GM21737 (cell line): ENCODE results near the gene IL2.

Source experiments
- ATAC-seq: cut with Tn5 transposase; IDR thresholded peaks from one replicate; pipeline ENCODE4 v1.9.1; 2021; ENCODE audit warnings: mild to moderate bottlenecking, moderate library complexity; ENCODE audit not compliant: unreplicated experiment

The IL2 gene

DNA sequence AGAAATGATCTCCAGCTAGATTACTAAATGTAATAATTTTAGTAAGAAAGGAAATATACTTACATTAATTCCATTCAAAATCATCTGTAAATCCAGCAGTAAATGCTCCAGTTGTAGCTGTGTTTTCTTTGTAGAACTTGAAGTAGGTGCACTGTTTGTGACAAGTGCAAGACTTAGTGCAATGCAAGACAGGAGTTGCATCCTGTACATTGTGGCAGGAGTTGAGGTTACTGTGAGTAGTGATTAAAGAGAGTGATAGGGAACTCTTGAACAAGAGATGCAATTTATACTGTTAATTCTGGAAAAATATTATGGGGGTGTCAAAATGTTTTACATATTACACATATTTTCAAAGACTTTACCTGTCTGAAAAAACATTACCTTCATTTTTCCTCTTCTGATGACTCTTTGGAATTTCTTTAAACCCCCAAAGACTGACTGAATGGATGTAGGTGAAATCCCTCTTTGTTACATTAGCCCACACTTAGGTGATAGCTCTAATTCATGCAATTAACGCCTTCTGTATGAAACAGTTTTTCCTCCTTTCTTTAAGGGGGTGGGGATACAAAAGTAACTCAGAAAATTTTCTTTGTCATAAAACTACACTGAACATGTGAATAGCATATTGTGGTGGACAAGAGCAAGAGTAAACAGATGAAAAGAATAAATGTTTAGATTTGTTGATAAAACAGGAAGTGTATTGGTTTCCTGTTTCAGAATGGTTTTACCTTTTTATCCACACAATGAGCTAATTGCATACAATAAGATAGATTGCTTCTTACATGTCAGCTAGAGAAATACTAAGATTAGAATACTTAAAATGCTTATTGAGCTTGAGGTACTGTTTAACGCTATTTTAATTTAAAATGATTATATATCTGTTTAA lies at the start of gene IL2:
Gene IL2 (minus strand): TSS at position 495 of the 886 bp plus-strand sequence. CDS start 285 bp downstream, at position 210.
- no peak for ATAC-seq

DNA sequence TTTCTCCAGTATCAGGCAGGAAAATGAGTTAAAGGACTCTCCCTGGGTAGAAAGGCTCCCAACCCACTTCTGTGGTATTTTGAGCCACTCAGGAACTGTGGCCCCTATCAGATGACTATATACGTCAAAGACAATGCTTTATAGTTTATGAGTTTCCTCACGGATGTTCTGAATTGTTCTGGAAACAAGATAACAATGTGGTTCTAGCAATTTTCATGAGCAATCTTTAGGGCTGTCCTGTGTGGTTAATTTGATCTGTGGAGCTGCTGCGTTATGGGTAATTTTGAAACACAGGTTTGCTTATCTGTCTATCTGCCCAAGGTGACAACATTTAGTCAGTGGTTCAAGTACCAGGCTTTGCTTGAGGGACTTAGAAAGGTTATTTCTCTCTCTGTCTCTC lies 46.7 kb upstream of the IL2 start:
- ATAC-seq: no peak

DNA sequence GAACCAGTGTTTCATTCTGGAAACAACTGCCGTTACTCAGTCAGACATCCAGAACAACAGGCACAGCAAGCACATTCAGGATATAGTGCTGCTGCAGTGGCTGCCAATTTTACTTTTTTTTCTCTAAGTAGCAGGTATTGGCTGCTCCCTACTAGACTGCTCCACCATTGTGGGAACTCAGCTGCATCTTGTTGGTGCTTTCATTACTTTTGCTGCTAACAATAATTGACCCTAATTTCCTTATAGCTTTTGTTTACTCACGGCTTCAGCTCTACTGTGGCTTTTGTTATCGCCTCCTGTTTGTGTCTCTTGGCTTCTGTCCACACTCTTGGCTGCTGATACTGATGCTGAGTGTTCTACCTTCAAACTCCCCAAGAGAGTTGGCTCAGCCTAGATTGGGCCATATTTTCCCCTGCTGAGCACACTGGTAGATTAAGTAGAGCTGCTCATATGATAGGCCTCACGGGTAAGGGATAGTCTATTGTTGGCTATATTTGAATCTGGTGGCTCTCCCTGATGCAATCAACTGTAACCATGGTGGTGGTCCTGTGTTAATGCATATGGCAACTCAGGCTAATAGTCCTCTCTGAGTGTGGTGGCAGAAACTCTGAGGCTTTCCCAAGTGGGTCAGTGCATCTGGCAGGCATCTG lies 44.5 kb upstream of the IL2 start:
- no peak for ATAC-seq

DNA sequence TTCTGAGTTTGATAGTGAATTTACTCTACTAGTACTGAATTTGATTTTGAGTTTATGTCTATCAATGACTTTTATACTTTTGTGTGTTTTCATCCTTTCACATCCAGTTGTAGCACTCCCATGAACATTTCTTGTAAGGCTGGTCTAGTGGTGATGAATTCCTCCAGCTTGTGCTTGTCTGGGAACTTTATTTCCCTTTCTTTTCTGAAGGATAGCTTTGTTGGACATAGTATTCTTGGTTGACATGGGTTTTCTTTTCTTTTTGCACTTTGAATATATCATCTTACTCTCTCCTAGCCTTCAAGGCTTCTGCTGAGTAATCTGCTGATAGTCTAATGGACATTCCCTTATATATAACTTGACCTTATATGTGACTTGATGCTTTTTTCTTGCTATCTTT lies 32.5 kb upstream of the IL2 start:
- no peak for ATAC-seq

DNA sequence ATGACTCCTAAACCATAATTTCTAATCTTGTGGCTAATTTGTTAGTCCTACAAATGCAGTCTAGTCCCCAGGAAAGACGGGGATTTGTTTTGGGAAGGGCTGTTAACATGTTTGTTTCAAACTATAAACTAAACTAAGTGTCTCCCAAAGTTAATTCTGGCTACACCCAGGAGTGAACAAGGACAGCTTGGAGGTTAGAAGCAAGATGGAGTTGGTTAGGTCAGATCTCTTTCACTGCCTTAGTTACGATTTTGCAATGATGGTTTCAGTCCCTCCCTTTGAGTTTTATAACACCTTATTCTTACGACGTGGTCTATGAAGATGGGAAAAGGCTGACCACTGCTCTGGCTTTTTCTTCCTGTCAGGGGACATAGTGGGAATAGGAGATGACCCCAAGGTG lies 27.0 kb upstream of the IL2 start:
- ATAC-seq: no peak

DNA sequence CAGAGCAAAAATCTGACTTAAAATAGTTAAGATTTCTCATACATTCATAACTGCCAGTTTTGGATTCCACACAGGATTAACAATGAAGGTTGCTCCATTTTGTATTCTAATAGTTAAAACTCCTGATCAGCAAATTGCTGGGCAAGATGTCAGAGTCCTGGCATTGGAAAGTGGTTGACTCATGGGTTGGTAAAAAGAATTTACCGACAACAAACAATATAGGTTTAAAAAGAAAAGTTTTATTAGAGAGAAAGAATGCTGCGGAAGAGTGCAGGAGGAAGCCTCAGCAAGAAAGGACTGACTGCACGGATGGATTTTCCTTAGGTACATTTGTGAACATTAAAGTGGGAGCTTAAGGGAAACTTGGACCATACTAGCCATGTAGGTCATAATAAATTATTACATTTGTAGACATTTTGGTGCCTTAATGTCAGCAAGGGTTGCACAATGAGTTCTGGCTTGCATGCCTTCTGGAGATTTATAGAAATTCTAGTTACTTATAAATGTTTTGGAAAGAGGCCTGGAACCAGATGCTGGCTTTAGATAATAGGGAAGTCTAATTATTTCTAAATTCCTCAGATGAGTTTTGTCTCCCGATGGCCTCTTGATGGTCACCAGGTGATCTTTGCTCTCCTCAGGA lies 25.4 kb upstream of the IL2 start:
- ATAC-seq: no peak

DNA sequence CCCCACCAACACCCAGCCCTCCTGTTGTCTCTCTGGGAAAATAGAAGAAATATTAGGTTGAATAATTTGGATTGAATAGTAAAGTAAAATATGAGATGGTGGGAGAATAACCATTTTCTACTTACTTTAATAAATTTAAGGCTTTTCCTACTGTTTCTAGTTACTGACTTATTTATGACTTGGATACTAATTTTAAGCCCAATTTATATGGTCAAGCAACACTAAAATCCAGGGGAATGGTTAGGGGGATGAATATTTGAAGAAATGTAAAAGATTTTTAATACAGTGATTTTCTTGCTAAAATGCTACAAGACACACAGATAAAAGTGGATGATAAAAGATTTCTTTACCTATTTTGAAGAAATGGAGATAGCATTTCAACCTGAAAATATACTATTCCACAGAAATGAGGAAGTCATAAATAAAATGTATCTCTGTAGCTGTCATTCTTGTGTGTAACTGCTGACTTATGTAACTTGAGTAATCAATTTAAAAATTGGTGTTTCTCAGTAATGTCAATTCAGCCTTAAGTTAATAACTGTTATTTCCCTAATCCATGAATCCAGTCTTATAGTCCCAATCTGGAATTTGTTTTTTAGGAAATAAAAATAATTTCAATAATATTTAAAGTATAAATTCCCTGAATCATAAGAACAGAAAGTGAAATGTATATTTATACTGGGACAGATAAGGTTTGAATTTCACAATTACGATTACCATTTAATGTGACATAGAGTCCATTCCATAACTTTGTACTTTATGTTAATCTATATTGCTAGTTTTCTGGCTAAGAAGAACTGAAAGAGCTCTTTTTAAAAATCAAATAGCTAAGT lies 24.3 kb upstream of the IL2 start:
- ATAC-seq: no peak

DNA sequence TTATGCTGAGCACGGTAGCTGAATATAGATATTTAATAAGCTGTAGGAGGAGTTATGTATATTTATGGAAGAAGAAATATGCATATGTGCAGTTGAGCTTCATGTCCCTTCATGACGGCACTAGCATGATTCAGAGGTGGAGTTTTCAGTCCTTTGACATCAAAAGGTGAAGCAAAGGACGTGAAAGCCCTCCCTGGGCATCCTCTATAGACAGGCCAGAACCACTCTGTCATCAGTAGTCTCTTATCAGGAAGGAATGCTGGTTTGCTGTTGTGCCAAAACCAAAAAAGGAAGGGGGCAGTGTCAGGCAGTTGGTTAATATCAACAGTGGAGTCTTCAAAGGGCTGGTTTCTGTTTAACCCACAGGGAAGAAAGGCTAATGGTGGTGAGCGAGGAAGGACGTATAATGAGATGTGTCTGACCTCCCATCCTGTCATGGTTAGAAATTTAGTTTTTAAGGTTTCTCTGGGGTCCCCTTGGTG lies 23.5 kb upstream of the IL2 start:
- no peak for ATAC-seq

DNA sequence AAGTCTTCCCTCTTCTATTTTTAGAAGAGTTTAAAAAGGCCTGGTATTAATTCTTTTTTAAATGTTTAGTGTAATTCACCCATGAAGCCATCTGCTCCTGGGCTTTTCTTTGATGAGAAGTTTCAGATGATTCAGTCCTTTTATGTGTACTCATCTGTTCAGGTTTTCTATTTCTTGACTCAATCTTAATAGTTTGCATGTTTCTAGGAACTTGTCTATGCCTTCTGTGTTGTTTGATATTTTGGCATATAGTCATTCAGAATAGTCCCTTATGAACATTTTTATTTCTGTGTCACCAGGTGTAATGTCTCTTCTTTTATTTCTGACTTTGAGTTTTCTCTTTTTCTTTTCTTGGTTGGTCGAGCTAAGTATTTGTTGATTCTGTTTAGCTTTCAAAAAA lies 20.2 kb upstream of the IL2 start:
- no peak for ATAC-seq

DNA sequence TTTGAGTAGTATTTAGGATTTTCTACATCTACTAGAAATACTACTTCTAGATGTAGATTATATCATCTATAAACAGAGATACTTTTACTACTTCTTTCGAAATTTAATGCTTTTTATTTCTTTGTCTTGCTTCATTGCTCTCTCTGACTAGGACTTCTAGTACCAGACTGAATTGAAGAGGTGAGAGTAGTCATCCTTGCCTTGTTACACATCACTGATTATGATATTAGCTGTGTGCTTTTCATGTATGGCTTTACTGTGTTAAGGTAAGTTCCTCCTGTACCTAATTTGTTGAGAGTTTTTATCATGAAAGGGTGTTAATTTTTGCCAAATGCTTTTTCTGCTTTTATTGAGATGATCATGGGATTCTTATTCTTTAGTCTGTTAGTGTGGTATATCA lies 19.6 kb upstream of the IL2 start:
- ATAC-seq: no peak

DNA sequence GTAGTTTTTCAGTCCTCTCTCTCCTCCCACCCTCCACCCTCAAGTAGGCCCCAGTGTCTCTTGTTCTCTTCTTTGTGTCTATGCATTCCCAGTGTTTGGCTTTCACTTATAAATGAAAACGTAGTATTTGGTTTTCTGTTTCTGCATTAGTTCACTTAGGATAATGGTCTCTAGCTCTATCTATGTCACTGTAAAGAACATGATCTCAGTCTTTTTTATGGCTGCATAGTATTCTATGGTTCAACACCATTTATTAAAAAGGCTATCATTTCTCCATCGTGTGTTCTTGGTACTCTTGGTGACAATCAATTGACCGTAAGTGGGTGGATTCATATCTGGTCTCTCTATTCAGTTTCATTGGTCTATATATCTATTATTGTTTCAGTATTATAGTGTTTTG lies 18.7 kb upstream of the IL2 start:
- no peak for ATAC-seq

DNA sequence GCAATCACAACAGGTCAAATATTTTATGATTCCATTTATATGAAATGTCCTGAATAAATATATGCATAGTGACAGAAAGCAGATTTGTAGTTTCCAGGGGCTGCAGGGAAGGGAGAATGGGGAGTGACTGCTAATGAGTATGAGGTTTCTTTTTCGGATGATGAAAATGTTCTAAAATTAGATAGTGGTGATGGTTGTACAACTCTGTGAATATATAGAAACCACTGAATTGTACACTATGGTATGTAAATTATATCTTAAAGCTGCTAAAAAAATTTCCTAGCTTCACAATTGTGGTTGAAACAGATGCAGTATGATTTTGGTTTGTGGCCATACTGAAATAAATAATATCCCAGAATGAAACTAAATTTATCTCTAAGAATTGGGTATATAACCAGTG lies 12.9 kb upstream of the IL2 start:
- no peak for ATAC-seq

DNA sequence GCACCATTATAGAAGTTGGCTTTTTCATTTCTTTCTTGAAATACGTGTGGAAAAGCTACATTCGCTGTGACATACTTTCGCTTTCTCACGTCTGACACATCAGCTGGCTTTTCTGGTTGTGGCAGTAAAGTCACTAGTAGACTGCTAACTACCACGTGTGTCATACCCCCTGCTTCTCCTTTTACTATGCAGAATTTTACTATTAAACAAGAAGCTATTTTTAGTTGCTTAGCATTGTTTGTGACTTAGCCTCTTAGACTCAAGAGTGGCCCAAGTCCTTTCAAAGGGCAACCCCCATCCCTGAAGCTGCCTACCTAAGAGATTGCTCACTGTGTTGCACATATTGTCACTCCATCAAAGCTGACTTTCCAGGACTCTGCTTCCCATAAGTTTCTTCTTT lies 2.1 kb upstream of the IL2 start:
- no peak for ATAC-seq

DNA sequence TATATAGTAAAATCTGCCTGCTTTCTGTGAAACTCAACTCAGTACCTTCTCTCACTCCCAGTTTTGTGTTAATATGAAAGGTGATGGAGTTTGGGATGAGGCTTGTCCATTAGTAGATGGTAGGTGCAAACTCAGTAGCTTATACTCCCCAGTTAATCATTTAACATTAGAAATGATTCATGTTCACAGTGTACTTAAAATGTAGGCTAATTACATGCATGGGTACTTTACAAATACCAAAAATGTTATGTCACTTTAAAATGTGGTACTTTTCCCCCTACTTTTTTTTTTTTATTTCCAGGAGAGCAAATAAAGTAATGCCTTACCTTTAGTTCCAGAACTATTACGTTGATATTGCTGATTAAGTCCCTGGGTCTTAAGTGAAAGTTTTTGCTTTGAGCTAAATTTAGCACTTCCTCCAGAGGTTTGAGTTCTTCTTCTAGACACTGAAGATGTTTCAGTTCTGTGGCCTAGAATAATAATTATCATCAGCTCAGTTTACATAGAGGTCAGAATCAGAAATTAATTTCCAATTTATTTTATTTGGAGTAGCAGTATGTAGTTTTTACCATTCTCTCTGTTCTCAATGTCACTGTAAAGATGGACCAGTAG lies 3.0 kb downstream of the IL2 start:
- ATAC-seq: no peak

DNA sequence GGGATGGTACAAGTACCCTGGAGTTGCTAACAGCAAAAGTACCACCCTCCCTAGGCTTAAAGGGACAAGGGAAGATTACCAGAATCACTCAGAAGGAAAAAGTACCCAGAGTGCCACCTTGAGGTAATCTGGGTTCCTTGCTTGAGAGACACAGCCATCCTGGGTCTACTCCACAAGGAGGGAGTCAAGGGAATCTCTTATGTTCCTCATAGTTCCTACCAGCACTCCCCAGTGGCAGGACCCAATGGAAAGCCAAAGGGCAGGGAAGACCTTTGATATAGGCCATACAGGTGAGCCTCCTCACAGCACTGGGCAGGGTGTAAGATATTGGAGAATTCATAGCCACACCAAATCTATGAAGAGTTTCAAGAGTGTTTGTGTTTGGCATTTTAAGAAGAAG lies 5.7 kb downstream of the IL2 start:
- no peak for ATAC-seq

DNA sequence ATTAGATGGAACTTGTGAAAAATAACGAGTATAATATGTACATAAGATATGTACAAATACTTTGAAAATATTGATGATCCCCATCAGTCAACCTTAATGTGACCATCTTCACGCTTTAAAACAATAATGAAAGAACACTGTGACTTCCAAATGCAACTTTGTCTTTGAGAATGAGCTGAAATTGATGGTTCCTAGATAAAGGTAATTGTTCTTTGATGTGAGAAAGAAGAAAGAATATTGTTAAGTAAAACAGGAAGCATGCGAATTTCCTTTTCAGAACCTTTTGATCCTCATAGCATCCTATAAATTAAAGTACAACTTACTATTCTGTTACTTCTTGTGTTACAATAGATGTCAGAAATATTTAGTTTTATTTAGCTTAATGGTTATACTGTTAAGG lies 22.2 kb downstream of the IL2 start:
- no peak for ATAC-seq

DNA sequence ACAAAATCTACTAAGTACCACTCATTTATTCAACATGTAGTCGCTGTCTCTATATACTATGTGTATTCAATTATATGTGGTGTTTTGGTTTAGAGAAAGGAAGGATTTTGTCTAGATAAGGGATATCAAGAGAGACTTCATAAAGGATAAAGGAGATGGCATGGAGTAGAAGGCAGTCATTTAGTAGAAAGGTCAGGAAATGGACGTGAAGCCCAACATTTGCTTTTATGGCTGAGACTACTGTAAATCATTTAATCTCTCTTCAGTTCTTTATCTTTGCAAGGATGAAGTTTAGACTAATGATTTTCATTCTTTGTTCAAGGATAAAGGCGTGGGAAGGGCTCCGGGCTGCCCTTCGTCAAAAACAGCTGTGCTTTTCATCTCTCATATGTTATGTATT lies 25.2 kb downstream of the IL2 start:
- no peak for ATAC-seq

DNA sequence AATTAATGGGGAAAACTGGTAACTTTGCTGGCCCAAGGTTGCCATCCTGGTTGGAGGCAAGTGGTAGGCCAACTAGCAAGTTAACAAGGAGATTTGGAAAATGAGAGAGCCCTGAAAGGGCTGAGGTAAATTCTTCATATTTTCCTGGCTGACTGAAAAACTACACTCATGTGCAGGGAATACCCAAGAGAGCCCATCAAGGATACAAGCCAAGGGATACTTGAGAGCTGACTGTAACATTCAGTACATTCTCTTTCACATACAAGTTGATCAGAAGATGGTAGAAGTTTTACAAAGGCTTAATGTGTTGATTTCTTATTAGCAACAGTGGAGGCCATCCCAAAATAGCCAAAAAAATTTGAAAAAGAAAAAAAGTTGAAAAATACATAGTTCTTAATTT lies 33.3 kb downstream of the IL2 start:
- no peak for ATAC-seq

DNA sequence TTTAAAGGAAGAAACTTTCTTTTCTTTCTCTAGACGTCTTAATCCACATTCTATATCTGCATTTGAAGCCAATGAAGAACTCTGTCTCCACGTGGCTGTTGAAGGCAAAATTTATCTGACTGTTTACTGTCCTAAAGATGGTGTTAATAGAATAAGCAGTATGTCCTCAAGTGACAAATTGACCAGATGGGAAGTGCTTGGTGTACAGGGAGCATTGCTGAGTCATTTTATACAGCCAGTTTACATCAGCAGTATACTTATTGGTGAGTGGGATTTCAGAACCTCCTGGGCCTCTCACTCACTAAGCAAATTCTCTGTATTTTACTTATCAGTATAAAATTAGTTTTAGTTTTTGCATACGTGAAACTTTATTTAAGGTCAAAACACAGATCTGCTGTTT lies 44.0 kb downstream of the IL2 start:
- no peak for ATAC-seq

DNA sequence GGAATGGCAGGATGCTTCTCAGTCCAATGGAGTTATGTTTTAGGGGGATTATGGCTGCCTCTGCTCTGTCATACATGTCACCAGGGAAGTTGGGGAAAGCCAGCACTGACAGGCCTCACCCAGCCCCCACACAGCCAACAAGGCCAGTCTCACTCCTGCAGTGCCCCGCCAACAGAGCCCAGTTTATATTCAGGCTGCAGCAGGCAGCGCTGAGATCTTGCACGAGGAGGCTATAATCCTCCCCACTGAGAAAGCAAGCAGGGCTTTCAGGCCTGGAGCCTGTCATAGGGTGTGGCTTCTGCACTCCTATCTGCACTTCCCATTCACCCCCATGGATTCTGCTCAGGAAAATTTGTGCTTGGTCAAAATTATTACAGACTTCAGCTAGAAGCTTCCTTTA lies 52.7 kb downstream of the IL2 start:
- no peak for ATAC-seq
